ENCODE results near the gene KAT7.
A peak's percentile ranks its signal among the peaks of the same experiment; 100 is the strongest.

Gene KAT7

DNA sequence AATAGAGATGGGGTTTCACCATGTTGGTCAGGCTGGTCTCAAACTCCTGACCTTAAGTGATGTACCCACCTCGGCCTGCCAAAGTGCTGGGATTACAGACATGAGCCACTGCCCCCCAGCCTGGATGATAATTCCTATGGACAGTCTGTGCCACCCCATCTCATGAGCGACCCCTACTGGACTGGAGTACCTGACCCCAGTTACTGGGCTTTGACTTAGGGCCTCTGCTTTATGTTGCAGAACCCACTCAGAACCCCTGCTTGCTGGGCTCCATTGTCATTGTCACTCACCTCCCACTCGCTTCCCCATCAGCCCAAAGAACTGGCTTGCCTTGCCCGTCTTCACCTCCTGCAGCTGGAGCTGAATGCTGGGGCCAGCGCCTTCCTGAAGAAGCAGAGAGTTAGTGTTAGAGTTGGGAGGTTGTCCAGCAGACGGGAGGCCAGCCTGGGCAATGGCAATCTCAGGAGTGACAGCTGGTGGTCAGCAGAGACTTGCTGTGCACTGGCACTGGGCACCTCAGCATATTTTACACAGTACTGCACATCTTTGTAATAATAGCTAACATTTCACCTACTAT is 55.4 kb downstream of the KAT7 start:
- peak; percentile 12 to 18 for DNase-seq

DNA sequence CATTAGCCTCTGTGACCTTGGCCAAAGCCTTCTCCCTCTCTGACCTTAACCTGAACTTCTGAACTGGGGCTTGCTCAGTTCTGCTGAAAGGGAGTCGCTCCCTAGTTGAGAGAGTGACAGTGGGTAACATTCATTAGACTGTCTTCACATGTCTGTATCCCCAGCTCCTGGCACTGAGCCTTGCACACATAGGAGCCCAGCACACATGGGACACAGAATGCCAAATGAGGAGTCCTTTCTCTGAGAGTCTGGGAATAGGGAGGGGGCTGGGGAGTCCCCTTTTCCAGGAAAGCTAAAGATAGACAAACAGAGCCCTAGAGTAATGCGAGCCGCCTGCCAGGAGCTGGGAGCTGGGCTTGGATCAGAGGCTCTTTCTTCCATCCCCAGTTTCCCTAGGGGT is 56.8 kb downstream of the KAT7 start:
- DNase-seq = no peak

DNA sequence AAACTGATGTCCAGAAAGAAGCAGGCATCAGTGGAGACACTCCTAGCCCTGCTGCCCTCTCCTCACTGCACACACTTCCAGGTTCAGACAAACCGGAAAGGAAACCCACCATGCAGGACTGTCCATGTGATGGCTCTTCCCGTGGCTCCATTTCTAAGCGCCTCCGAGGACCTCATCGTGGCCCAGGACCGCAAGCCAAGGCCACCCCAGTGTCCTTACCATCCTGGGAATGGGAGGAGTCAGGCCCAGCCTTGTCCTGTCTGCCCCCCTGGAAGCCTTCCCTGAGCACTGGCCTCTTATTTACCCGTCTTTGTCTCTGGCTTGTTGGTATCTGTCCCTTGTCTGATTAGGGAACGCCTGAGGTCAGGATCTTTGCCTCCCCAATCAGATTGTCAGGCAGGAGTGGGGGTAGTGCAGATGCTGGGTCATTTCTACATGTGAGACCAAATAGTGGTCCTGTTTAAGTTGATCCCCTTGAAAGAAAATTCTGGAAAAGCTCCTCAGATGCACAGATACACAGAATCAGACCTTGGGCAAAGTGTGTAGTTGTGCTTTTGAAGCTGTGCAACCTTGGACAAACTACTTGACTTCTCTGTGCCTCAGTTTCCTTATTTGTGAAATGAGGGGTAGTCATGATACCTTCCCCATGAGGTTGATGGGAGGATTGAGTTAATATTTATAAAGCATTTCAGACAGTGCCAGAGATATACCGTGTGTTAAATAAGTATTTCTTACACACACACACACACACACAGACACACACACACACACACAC is 58.6 kb downstream of the KAT7 start:
- no peak for DNase-seq

DNA sequence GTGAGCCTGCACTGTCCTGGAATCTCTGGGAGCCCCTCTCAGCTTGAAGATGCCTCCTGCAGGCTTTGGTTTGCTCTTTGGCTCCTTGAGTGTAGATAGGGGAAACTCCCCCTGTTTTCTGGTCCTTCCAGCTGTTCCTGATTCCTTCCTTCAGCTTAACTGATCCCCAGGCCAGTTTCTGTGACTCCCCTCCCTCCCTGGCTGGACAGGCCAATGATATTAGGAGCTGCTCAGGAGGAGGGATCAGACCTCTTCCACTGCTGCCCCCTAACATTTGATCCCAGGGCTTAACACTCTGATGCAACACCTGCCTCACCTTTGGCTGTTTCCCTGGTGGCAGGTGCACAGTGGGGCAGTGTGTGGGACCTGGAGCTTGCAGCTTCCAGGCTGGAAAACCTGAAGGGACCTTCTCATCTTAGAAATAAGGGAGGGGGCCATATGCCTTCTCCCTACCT is 59.6 kb downstream of the KAT7 start, which contains the start of gene TAC4:
TAC4 (minus strand) TSS at position 51 of the 455 bp plus-strand sequence. CDS start 52 bp downstream, outside the sequence.
- DNase-seq = no peak

DNA sequence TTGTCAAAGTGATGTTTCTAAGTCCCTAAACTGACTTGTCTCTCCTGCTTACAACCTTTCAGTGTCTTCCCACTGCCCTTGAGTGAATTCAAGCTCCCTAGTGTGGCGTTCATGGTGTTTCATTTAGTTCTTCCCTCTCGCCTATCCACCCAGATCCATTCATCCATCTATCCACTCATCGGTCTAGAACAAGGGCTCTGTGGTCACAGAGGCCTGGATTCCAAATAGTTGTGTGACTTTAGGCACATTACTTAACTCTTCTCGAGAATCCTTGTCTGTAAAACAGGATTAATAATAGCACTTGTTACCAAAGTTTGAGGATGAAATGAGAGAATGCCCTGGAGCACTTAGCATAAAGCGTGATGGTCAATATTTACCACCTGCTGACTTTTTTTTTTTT is 60.3 kb downstream of the KAT7 start:
- no peak for DNase-seq

DNA sequence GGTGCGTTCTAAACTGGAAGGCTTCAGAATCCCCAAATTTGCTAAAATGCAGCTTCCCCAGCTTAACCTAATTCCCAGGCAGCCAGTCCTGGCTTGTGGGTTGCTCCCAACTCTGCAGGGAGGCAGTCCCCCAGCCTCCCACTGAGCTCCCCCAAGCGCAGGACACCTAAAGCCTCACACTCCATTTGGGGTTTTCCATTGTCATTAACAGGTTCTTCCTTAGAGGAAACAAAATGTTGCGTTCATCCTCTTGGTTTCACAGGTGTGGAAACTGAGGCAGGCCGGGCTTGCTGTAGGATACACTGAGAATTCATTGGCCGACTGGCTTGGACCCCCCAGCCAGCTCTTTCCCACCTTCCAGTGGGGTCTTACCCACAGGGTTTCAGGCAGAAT is 61.7 kb downstream of the KAT7 start:
- no peak for DNase-seq

DNA sequence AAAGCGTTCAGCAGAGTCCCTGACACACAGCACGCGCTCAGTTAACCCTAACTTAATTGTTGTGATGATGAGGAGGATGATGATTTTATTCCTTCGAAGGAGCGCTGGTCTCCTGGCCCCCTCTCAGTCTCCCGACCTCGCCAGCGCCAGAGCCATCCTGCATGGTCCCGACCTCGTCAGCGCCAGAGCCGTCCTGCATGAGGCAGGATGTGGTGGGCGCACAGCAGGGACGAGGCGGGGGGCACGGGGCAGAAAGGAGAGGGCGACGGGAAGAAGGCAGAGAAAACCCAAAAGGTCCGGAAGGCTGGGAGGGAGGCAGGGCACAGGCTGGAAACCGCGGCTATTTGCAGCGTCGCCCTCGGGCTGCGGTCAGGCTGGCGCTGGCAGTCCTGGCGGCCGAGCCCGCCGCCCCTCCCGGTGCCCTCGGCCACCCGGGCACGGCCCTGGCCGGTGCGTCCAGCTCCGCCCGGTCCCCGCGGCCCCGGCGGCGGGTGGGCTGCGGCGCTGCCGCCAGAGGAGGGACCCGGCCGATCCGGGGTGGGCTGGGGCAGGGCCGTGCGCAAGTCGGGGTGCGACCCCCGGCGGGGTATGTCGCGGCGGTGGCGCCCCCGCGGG is 62.4 kb downstream of the KAT7 start:
- DNase-seq = peak in 1 of 2 experiments; percentile 26

DNA sequence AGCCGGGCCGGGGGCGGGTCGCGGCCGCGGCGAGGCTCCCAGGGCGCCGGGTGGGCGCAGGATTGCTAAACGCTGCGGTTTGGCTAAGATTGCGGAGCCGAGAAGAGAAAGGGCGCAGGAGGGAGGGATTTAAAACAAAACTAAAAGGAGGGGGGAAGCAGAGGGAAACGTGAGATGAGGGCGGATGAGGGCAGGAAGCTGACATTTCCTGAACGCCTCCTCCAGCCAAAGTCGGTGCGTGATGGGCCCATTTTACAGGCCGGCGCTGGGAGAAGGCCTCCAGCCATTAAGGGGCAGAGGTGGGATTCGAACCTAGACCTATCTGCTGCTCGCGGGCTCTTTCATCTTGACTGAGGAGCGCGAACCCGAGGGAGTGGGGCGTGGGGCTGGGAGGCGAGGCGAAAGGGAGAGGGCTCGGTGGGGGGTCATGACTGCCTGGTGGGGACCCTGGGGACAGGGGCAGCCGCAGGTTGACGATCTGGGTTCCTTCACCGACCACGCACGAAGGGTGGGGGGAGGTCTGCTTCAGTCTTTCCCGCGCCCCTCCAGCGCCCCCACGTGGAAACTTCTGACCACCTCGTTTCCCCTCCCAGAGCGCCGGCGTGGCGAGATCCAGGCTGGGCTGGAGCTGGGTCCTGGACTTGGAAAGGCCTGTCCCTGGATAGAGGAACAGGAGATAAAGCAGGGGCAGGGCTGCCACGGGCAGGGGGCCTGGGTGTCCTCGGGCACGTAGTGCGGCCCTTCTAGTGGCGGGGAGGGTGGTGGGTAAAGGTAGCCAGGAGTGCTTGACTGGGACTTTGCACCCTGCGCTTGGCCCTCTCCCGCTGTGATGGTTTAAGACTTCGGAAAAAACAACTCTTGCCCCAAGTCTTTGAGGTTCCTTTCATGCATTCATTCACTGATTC is 63.2 kb downstream of the KAT7 start:
- DNase-seq = peak; percentile 59 to 61

DNA sequence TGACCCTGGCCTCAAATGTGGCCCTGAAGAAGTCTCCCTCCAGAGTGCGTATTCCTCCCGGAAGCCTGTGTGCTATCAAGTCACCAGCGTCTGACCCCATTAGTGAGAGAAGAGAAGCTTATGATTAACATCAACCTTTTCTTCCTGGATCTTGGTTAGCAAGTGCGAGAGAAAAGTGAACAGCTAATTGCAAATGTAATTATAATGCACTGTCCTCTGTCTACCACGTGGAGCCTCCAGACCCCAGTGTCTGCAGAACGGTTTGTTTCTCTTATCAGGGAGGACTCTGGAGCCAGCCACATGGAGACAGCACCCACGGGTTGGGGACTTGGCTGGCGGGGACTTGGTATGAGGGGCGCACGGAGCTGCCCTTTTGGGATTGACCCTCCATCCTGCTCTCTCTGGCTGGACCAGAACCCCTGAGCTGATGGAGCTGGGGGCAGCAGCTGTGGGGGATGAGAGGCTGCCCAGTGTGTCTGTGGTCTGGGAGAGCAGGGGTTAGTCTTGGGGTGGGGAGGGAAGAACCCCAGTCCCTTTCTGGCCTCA is 65.1 kb downstream of the KAT7 start:
- no peak for DNase-seq

DNA sequence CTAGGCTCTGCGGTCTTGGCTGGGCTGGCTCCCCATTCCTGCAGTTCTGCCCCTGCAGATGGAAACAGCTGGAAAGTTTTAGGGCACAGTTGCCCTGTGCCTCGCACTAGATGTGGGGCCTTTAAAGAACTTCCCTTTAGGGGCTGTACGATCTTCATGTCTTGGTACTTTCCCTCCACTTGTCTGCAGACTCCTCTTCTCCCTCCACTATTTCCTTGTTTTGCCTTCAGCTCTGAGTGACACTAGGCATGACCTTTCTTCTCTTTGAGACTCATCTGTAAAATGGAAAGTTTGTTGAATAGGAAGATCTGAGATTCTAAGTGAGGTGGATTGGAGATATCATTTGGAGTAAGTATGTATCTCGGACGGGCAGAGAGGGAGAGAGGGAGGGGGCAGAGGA is 65.6 kb downstream of the KAT7 start:
- DNase-seq = no peak

DNA sequence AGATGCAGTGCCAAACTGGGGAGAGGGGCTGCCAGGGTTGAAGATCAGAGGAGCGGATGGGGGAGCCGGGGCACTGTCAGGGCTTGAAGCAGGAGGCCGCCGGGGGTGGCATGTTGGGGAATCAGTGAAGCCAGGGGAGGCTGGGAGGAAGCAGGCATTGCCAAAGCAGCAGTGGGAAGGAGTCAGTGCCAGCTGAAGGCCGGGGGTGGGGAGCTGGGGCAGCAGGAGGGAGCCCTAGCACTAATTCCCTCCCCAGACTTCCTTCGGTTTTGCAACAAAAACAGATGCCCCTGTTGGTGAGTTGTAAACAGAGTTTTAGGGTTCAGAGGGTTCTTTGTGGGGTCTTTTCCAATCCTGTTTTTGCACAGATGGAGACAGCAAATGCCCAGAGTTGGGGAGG is 70.3 kb downstream of the KAT7 start:
- peak in 1 of 2 experiments; percentile 25 for DNase-seq

DNA sequence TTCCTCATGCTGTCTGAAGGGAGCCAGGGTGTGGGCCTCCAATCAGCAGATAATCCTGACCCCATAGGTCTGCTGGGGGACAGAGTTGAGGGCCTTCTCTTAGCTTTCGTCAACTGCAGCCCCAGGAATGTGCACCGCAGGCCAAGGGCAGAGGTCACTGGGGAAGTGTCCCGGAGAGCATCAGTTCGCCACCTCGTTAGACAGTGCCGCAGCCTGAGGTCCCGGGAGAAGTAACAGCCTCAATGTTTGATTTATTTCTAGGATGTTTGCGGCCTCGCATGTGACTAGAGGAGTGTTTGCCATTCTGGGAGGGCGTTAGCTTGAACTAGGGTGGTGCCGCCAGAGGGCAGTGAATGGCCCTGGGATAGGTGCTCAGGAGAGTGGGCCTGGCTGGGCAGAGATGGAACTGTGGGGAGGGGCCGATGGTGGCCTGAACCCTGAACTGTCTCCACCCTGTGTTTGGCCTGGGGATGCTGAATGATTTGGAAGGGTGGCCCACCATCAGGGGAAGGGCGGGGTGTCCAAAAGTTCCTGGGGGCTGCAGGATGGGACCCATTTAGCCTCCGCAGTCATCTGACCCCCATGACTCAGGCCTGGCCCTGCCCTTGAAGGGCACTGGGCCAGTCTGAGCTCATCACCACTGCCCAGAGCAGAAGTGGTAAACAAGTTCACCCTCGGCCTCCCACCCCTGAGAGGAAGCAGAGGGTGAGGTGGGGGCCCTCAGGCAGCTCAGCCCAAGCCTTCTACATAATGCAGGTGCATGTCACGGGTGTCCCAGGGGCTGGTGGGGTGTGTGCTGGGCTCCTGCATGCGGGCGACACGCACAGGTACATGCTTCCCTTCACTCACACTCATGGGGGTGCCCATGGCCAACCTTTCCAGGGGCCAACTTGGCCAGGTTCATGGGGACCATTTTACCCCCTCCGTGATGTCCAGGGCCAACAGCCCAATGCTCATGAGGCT is 71.8 kb downstream of the KAT7 start:
- no peak for DNase-seq

DNA sequence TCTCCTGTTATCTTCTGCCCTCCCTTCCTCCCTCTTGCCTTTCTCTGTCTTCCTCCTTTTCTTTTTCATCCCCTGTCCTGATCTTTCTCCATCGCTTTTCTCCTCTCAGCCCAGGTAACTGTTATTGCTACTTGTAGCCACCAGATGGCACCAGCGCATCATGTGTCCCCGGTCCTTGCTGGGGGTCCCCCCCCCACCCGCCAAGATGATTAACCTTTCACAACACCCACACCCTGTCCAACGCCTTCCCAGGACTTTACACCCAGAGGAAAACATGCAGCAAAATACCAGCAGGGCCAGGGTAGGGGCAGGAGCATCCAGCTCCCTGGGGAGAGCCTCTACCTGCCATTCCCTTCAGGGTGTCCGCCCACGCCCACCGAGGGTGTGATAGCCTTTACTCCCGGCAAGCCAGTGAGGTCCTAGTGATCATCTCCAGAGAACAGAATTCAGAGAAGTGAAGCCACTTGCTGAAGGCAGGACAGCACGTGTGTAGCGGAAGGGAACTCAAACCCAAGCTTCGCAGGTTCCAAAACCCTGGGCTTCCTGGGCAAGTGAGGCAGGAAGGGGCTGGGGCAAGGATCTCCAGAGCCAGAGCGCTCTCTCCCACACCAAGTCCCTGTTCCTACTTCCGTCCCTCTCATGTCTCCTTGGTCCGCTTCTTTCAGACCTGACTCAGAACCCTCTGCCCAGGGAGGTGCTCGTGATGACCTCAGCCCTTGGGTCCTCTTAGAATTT is 72.8 kb downstream of the KAT7 start:
- peak; percentile 17 to 58 for DNase-seq

DNA sequence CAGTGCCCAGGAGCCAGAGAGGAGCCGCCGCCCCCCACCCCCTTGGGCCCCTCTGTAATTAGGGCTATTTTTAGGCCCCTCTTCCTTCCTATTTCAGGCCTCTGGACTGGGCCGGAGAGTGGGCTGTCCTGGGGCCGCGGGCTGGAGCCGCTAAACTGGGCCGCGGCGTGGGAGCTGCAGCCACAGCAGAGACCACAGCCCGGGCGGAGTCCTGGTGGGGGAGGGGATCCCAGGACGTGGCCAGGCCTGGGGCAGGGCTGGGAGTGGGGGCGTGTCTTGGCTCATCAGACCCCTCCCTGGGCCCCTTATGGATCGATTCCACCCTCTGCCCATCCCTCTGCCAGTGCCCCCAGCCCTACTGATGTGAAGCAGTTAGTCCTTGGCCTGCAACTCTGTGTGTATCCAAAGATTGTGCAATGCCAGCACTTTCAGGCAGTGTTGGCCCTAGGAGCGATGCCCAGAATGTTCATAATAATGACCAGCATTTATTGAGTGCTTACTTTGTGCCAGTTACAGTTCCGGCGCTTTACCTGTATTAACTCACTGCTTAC is 74.4 kb downstream of the KAT7 start:
- DNase-seq = no peak

DNA sequence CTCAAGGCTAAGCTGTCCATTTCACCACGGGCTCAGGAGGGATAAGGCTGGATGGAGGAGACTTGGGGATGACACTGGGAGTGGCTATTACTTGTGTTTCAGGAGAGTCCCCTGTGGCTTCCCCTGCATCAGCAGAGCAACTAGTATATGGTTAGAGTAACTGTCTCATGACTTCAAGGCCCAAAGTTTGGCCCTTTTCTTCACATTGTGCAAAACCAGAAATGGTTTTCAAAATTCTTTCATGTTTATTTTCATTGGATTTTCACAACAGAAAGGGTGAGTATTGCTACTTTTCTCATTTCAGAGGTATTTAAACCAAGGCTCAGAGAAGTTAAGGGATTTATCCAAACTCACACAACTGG is 77.5 kb downstream of the KAT7 start:
- no peak for DNase-seq

DNA sequence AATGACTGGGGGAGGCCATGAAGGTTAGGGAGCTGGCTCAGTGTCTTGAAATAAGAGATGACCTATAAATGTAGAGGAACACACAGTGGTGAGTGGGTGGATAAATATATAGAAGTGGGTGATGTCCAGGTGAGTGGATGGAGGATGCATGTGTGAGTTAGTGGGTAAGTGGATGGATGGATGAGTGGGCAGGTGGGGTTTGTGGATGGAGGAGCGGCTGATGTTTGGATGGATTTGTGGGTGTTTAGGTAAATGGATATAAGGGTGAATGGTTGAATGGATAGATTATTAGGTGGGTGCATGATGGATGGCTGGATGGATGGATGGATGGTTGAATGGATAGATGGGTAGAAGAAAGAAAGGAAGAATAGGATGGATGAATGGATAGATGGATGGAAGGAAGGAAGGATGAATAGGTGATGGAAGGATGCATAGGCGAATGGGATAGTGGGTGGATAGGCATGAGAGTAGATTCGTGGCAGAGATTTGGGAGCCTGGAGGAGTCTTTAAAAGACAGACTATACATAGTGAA is 78.5 kb downstream of the KAT7 start:
- no peak for DNase-seq

DNA sequence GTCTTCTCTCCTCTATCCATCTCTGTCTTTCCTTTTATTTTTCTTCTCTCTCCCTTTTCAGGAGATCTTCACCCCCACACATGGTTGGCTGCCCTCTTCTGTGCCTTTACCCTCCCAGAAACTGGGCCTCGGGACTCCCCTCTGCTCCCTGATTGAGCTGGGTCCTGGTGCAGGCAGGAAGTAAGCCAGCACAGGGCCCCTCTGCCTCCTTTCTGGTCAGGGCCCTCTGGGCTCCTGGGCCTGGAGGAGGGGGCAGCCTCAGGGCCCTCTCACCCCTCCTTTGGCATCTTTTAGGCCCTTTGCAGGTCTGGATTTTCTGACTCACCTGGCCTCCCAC is 80.5 kb downstream of the KAT7 start:
- no peak for DNase-seq

DNA sequence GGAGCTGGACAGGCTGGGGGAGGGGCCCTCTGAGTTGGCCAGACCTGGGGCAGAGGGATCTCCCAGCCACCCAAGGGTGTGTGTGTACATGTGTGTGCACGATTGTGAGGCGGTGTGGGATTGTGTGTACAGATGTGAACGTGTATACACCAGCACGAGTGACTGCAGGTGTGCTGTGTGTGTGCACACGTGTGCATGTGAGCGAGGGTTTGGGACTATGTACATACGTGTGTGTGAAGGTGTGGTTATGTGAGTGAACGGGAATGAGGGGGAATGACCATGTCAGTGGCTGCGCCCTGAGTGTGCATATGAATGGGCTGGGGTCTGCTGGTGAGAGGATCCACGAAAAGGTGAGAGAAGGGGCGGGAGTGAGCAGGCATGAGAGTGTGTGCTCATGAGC is 81.8 kb downstream of the KAT7 start:
- DNase-seq = no peak

DNA sequence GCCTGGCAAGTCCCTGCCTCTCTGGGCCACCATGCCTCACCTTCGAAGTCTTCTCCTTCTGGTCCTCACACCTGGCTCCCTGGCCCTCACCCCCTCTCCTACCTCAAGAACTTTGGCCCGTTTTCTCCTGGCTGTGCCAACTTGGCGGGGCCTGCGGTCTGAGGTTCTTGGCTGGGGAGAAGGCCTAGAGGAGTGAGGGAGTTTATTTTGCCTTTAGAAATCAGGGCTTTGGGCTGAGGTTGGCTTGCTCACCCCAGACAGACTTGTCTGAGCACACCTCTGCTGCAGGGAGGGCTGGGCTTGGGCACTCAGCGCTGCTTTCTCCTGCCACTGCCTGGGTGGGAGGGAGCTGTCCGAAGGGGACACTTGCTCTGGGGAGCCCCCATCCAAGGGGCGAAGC is 82.7 kb downstream of the KAT7 start:
- no peak for DNase-seq

DNA sequence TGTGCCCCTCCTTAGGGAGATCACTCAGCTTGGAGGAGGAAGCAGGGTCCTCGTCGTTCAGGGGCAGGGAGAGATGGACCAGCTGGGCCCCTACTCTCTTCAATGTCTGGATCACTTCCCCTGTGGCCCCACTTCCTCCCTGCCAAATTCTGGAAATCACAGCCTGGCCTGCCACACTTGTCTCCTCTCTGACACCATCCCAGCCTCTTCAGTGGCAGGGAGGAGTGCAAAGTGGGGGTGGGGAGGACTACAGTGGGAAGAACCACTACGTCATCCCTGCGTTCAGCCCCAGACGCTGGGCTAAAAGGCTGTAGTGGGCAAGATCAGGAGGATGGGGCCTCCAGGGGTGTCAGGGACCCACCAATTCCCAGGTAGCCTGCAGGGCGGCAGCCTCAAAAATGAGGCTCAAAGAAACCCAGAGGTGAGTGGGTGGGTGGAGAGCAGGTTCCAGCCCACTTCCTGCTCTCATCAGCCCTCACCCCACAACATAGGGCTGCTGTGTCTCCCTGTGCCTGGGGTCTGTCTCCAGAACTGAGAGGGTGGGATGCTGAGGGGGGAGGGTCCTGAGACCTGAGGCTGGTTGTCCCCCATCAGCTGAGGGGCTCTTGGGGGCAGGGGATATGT is 84.4 kb downstream of the KAT7 start:
- DNase-seq = no peak
